ENCODE measurements around the gene SCGB1C1. TPM values are rescaled to one million over a fixed set of nuclear protein-coding genes. Genes with fewer than 3 reads are reported as not detected.

SCGB1C1 gene
- total and polyA plus RNA-seq, 8 donors = 0.41 to 1.1 (median 0.67) TPM; not detected in 4

GRCh38 chr11:196786-197731 lies 4.2 kb downstream of the SCGB1C1 start:
- no peaks in the 10 kb centered on the region for H3K9me3 ChIP-seq
- H3K27me3 ChIP-seq = no peaks in the 10 kb centered on the region
- WGBS, 2 donors = 67 to 82% methylated on average over 23 of the region's 23 CpGs
- no peaks in the 10 kb centered on the region for H3K4me1 ChIP-seq
- no peak for TF ChIP-seq CTCF (IDR thresholded peaks at IDR 0.05)
- H3K4me3 ChIP-seq = no peak overlapping the region
- H3K27ac ChIP-seq = no peak overlapping the region
- intact Hi-C loops (cut with DNase I) = no loop called here
- DNase-seq (peak in 4 of 6 donors; percentile 9 to 69 (median 33)), FAIRE-seq (no peak), ATAC-seq (no peak)
- peaks cover 0 to 7% (median 0%) of the 10 kb centered on the region in 3 donors for H3K36me3 ChIP-seq

GRCh38 chr11:197741-198235 lies 4.9 kb downstream of the SCGB1C1 start:
- WGBS, 2 donors = 70 to 82% methylated on average over 9 of the region's 9 CpGs
- no peaks in the 10 kb centered on the region for H3K4me1 ChIP-seq
- no peaks in the 10 kb centered on the region for H3K27me3 ChIP-seq
- no peak overlapping the region for H3K4me3 ChIP-seq
- peaks cover 0 to 15% (median 0%) of the 10 kb centered on the region in 3 donors for H3K36me3 ChIP-seq
- TF ChIP-seq CTCF (IDR thresholded peaks at IDR 0.05) = no peak
- H3K27ac ChIP-seq = no peak overlapping the region
- no peak for ATAC-seq
- FAIRE-seq = no peak
- intact Hi-C loops (cut with DNase I) = no loop called here
- peak in 4 of 6 donors; percentile 12 to 50 (median 31) for DNase-seq
- no peaks in the 10 kb centered on the region for H3K9me3 ChIP-seq

DNA sequence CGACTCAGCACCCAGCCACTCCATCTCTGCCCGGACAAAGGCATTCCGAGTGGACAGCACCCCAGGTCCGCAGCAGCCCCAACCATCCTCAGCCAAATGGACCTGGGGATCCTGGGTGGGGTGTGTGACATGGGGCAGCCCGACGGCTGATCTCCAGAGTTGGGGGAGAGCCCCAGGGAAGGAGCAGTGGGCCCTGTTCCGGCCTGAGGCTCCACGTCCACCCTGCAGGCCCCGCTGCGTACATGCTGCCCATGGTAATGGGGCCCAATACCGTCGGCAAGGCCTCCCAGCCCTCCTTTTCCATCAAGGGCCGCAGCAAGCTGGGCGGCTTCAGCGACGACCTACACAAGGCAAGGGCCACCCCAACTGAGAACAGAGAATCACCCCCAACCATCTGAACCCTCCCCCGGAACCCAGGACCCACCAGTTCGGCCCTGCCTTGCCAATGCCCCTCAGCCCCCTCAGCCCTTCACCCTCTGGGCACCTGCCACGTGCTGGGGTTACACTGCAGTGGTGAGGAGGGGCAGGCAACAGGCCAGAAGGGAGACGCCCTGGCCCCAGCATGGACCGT lies 5.4 kb downstream of the SCGB1C1 start:
- 82 to 89% methylated on average over 21 of the region's 21 CpGs for WGBS, 2 donors

GRCh38 chr11:199004-199581 lies 6.2 kb downstream of the SCGB1C1 start:
- no peaks in the 10 kb centered on the region for H3K9me3 ChIP-seq
- 84 to 92% methylated on average over 13 of the region's 13 CpGs for WGBS, 2 donors
- H3K4me3 ChIP-seq = no peak overlapping the region
- no peak overlapping the region for H3K27ac ChIP-seq
- H3K27me3 ChIP-seq = no peaks in the 10 kb centered on the region
- FAIRE-seq (no peak), DNase-seq (peak in 4 of 6 donors; percentile 14 to 70 (median 41)), ATAC-seq (no peak)
- no peak for TF ChIP-seq CTCF (IDR thresholded peaks at IDR 0.05)
- peaks cover 0 to 19% (median 3%) of the 10 kb centered on the region in 3 donors for H3K36me3 ChIP-seq
- no peaks in the 10 kb centered on the region for H3K4me1 ChIP-seq
- intact Hi-C loops (cut with DNase I) = no loop called here

More for the DNA sequence above, 5.4 kb downstream of the SCGB1C1 start:
- DNase-seq = peak in 4 of 6 donors; percentile 11 to 70 (median 37)
- Histone ChIP-seq H3K4me1 (no peaks in the 10 kb centered on the region), H3K36me3 (peaks cover 0 to 17% (median 0%) of the 10 kb centered on the region in 3 donors), H3K27me3 (no peaks in the 10 kb centered on the region), H3K4me3 (no peak overlapping the region), H3K9me3 (no peaks in the 10 kb centered on the region), H3K27ac (no peak overlapping the region)
- no peak for FAIRE-seq
- no peak for ATAC-seq
- intact Hi-C loops (cut with DNase I) = no loop called here
- no peak for TF ChIP-seq CTCF (IDR thresholded peaks at IDR 0.05)

Measured in pancreas (tissue), 10 donors.